HepG2 (cell line): ENCODE data around the gene ATE1. TPM values are rescaled to one million over a fixed set of nuclear protein-coding genes. Genes with fewer than 3 reads are reported as not detected.
A peak's percentile ranks its signal among the peaks of the same experiment; 100 is the strongest.

ENCODE experiments used
- BRD4 ChIP-seq: sonication (generic); formaldehyde crosslinking; IDR thresholded peaks from 2 replicates; pipeline ENCODE4 v1.4.0; 2020; ENCODE audit warnings: missing genetic modification reagents
- CBX5 ChIP-seq: sonication (generic); formaldehyde crosslinking; IDR thresholded peaks from 2 replicates; pipeline ENCODE4 v1.4.0; 2020; ENCODE audit warnings: missing genetic modification reagents, borderline replicate concordance
- CHD2 ChIP-seq: IDR thresholded peaks from 2 replicates; pipeline ENCODE4 v1.6.1; 2011; ENCODE audit warnings: low read depth, low read length, improper control_type of control experiment
- GABPA ChIP-seq, 2 experiments: IDR thresholded peaks; 2 replicates each; pipeline ENCODE4 v1.6.1; 2011 to 2016; ENCODE audit warnings: low read depth in 2 of 2, low read length in 1 of 2, missing biosample characterization in 1 of 2, missing genetic modification characterization in 1 of 2
- GLI4 ChIP-seq: sonication (generic); formaldehyde crosslinking; IDR thresholded peaks from 2 replicates; pipeline ENCODE4 v1.5.1; 2020; ENCODE audit warnings: missing genetic modification reagents, mild to moderate bottlenecking, moderate library complexity, borderline replicate concordance
- MTA1 ChIP-seq: sonication (generic); formaldehyde crosslinking; IDR thresholded peaks from 2 replicates; pipeline ENCODE4 v1.4.0; 2020; ENCODE audit warnings: missing genetic modification reagents, mild to moderate bottlenecking, borderline replicate concordance
- SKI ChIP-seq: fragments of 450-650 bp; IDR thresholded peaks from one replicate; pipeline ENCODE4 v1.6.1; 2018; ENCODE audit warnings: mild to moderate bottlenecking; ENCODE audit not compliant: partially characterized antibody
- SMAD3 ChIP-seq: sonication (generic); formaldehyde crosslinking; IDR thresholded peaks from 2 replicates; pipeline ENCODE4 v1.4.0; 2020; ENCODE audit warnings: missing genetic modification reagents
- ZNF30 ChIP-seq: sonication (generic); formaldehyde crosslinking; IDR thresholded peaks from 2 replicates; pipeline ENCODE4 v1.5.0; 2020; ENCODE audit warnings: mild to moderate bottlenecking, missing genetic modification reagents
- ZNF343 ChIP-seq: sonication (generic); formaldehyde crosslinking; IDR thresholded peaks from 2 replicates; pipeline ENCODE4 v1.4.0; 2020; ENCODE audit warnings: mild to moderate bottlenecking, missing genetic modification reagents
- ZNF713 ChIP-seq: sonication (generic); formaldehyde crosslinking; IDR thresholded peaks from 2 replicates; pipeline ENCODE4 v1.4.0; 2020; ENCODE audit warnings: mild to moderate bottlenecking, missing genetic modification reagents
- ZNF883 ChIP-seq: sonication (generic); formaldehyde crosslinking; IDR thresholded peaks from 2 replicates; pipeline ENCODE4 v1.5.1; 2020; ENCODE audit warnings: mild to moderate bottlenecking, missing genetic modification reagents; ENCODE audit errors: not compliant biosample characterization
- polyA plus RNA-seq, 8 experiments: library from polyadenylated mRNA; depleted of rRNA in 3 of 8; stranded (reverse) in 7 of 8; unstranded in 1 of 8; fragments of >200 nt; fragmentation: Illumina TruSeq in 4 of 8; extraction: Trizol in 4 of 8; gene quantifications; 2 replicates each; pipeline versions ENCODE4 v1.2.1 to v1.2.3, GENCODE V29; 2011 to 2016; ENCODE audit warnings: low read depth in 4 of 8, missing spikeins in 1 of 8, mixed read lengths in 1 of 8; ENCODE audit not compliant: insufficient read depth in 1 of 8
- total RNA-seq, 5 experiments: library from RNA; depleted of rRNA; stranded (reverse); fragments of >200 nt; fragmentation: Illumina TruSeq; extraction: Trizol; gene quantifications; 2 replicates each; pipeline ENCODE4 v1.2.3, GENCODE V29; 2016; ENCODE audit warnings: low read depth in 1 of 5
- TF ChIP-seq, protein P1 (sequence below), 2 experiments: sonication (generic) in 1 of 2; formaldehyde crosslinking in 1 of 2; IDR thresholded peaks; 2 replicates each; pipeline versions ENCODE4 v1.4.0 to v1.6.1; 2018 to 2020; ENCODE audit warnings: missing genetic modification reagents in 2 of 2, borderline replicate concordance in 1 of 2, low read depth in 1 of 2, mild to moderate bottlenecking in 1 of 2, missing biosample characterization in 1 of 2
- TF ChIP-seq, protein P2 (sequence below): sonication (generic); formaldehyde crosslinking; IDR thresholded peaks from 2 replicates; pipeline ENCODE4 v1.9.0; 2021; ENCODE audit warnings: missing genetic modification reagents, borderline replicate concordance
- TF ChIP-seq, protein P3 (sequence below): sonication (generic); formaldehyde crosslinking; IDR thresholded peaks from 2 replicates; pipeline ENCODE4 v1.4.0; 2020; ENCODE audit warnings: missing genetic modification reagents
- TF ChIP-seq, protein P4 (sequence below): fragments of 450-650 bp; IDR thresholded peaks from 2 replicates; pipeline ENCODE4 v1.6.1; 2017
- TF ChIP-seq, protein P5 (sequence below): IDR thresholded peaks from 2 replicates; pipeline ENCODE4 v1.6.1; 2016; ENCODE audit warnings: missing genetic modification reagents, missing compliant biosample characterization
- TF ChIP-seq, protein P6 (sequence below): sonication (generic); formaldehyde crosslinking; IDR thresholded peaks from 2 replicates; pipeline ENCODE4 v1.8.0; 2022; ENCODE audit warnings: low read depth, missing genetic modification reagents
- TF ChIP-seq, protein P7 (sequence below): sonication (generic); formaldehyde crosslinking; IDR thresholded peaks from 2 replicates; pipeline ENCODE4 v1.5.0; 2020; ENCODE audit warnings: mild to moderate bottlenecking, missing genetic modification reagents

Gene ATE1
- total and polyA plus RNA-seq, 2 of the 13 experiments (the other 11 are each of a cell fraction or from before 2014, with no cell fraction given) = 17.5 to 42.2 TPM

DNA sequence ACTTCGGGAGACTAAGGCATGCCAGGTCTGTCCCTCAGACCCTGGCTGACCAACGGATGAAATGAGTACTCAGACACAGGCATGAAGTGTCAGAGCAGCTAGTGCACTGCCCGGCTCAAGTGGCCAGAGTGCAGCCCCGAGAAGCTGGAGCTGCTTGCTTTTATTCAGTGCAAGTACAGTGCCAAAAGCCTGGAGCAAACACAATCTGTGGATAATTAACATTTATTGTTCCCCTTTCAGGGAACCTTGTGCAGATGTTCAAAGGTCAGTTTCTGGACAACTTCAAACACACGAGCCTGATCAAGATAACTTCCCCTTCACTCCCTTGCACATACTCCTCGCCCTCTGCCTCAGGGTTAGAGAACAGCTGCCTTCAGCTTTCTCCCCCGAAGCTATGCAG, 7.9 kb upstream of the ATE1 start (continued):
- TF ChIP-seq, protein P1, sequence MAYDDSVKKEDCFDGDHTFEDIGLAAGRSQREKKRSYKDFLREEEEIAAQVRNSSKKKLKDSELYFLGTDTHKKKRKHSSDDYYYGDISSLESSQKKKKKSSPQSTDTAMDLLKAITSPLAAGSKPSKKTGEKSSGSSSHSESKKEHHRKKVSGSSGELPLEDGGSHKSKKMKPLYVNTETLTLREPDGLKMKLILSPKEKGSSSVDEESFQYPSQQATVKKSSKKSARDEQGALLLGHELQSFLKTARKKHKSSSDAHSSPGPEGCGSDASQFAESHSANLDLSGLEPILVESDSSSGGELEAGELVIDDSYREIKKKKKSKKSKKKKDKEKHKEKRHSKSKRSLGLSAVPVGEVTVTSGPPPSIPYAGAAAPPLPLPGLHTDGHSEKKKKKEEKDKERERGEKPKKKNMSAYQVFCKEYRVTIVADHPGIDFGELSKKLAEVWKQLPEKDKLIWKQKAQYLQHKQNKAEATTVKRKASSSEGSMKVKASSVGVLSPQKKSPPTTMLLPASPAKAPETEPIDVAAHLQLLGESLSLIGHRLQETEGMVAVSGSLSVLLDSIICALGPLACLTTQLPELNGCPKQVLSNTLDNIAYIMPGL (CRISPR knock-in tag; IDR thresholded peaks at IDR 0.05; ENCODE audit: borderline replicate concordance in 1 of 2, low read depth in 1 of 2) = no peak
- TF ChIP-seq MTA1 (CRISPR knock-in tag) = peak; percentile 66; the same call in 1 of the 2 replicates
- TF ChIP-seq SKI = peak; percentile 48
- no peak for TF ChIP-seq GABPA (IDR thresholded peaks at IDR 0.05; ENCODE audit: low read depth, low read length)
- no peak for TF ChIP-seq GABPA (CRISPR knock-in tag; IDR thresholded peaks at IDR 0.05; ENCODE audit: low read depth)
- TF ChIP-seq CBX5 (CRISPR knock-in tag) = peak; percentile 96
- TF ChIP-seq, protein P2, sequence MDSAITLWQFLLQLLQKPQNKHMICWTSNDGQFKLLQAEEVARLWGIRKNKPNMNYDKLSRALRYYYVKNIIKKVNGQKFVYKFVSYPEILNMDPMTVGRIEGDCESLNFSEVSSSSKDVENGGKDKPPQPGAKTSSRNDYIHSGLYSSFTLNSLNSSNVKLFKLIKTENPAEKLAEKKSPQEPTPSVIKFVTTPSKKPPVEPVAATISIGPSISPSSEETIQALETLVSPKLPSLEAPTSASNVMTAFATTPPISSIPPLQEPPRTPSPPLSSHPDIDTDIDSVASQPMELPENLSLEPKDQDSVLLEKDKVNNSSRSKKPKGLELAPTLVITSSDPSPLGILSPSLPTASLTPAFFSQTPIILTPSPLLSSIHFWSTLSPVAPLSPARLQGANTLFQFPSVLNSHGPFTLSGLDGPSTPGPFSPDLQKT (CRISPR knock-in tag) = no peak
- no peak for TF ChIP-seq GLI4
- no peak for TF ChIP-seq ZNF713 (CRISPR knock-in tag)
- TF ChIP-seq ZNF883 (CRISPR knock-in tag) = no peak
- TF ChIP-seq, protein P3, sequence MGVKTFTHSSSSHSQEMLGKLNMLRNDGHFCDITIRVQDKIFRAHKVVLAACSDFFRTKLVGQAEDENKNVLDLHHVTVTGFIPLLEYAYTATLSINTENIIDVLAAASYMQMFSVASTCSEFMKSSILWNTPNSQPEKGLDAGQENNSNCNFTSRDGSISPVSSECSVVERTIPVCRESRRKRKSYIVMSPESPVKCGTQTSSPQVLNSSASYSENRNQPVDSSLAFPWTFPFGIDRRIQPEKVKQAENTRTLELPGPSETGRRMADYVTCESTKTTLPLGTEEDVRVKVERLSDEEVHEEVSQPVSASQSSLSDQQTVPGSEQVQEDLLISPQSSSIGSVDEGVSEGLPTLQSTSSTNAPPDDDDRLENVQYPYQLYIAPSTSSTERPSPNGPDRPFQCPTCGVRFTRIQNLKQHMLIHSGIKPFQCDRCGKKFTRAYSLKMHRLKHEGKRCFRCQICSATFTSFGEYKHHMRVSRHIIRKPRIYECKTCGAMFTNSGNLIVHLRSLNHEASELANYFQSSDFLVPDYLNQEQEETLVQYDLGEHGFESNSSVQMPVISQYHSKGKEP (CRISPR knock-in tag) = no peak
- no peak; the same call in 1 of the 2 replicates for TF ChIP-seq BRD4
- TF ChIP-seq, protein P4, sequence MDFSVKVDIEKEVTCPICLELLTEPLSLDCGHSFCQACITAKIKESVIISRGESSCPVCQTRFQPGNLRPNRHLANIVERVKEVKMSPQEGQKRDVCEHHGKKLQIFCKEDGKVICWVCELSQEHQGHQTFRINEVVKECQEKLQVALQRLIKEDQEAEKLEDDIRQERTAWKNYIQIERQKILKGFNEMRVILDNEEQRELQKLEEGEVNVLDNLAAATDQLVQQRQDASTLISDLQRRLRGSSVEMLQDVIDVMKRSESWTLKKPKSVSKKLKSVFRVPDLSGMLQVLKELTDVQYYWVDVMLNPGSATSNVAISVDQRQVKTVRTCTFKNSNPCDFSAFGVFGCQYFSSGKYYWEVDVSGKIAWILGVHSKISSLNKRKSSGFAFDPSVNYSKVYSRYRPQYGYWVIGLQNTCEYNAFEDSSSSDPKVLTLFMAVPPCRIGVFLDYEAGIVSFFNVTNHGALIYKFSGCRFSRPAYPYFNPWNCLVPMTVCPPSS = no peak
- no peak for TF ChIP-seq ZNF30
- TF ChIP-seq SMAD3 (CRISPR knock-in tag) = 0 out of 2 replicates have a peak, but pooled peaks have one; percentile 33
- 0 out of 2 replicates have a peak, but pooled peaks have one; percentile 34 for TF ChIP-seq ZNF343 (CRISPR knock-in tag)
- TF ChIP-seq, protein P5, sequence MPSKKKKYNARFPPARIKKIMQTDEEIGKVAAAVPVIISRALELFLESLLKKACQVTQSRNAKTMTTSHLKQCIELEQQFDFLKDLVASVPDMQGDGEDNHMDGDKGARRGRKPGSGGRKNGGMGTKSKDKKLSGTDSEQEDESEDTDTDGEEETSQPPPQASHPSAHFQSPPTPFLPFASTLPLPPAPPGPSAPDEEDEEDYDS (CRISPR knock-in tag) = peak; percentile 77
- no peak for TF ChIP-seq CHD2
- TF ChIP-seq, protein P6, sequence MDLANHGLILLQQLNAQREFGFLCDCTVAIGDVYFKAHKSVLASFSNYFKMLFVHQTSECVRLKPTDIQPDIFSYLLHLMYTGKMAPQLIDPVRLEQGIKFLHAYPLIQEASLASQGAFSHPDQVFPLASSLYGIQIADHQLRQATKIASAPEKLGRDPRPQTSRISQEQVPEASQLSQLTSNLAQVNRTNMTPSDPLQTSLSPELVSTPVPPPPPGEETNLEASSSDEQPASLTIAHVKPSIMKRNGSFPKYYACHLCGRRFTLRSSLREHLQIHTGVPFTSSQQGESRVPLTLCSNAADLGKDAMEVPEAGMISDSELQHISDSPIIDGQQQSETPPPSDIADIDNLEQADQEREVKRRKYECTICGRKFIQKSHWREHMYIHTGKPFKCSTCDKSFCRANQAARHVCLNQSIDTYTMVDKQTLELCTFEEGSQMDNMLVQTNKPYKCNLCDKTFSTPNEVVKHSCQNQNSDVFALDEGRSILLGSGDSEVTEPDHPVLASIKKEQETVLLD (CRISPR knock-in tag) = no peak
- TF ChIP-seq, protein P7, sequence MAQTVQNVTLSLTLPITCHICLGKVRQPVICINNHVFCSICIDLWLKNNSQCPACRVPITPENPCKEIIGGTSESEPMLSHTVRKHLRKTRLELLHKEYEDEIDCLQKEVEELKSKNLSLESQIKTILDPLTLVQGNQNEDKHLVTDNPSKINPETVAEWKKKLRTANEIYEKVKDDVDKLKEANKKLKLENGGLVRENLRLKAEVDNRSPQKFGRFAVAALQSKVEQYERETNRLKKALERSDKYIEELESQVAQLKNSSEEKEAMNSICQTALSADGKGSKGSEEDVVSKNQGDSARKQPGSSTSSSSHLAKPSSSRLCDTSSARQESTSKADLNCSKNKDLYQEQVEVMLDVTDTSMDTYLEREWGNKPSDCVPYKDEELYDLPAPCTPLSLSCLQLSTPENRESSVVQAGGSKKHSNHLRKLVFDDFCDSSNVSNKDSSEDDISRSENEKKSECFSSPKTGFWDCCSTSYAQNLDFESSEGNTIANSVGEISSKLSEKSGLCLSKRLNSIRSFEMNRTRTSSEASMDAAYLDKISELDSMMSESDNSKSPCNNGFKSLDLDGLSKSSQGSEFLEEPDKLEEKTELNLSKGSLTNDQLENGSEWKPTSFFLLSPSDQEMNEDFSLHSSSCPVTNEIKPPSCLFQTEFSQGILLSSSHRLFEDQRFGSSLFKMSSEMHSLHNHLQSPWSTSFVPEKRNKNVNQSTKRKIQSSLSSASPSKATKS (CRISPR knock-in tag) = no peak
